ENCODE data around the gene IFNAR1.

The IFNAR1 gene

GRCh38 chr21:33299181-33299752 is 25.5 kb upstream of the IFNAR1 start:
- TF ChIP-seq EGR1 (IDR thresholded peaks at IDR 0.05) (no peak), CREB1 (IDR thresholded peaks at IDR 0.05; ENCODE audit: low read depth) (no peak), NFIC (IDR thresholded peaks at IDR 0.05) (no peak), ZBTB7A (IDR thresholded peaks at IDR 0.05; ENCODE audit: low read depth) (no peak), YY1 (IDR thresholded peaks at IDR 0.05; ENCODE audit: low read depth) (no peak), RAD21 (IDR thresholded peaks at IDR 0.05; ENCODE audit: low read depth) (no peak), REST (IDR thresholded peaks at IDR 0.05; ENCODE audit: low read depth) (no peak), TEAD4 (IDR thresholded peaks at IDR 0.05) (no peak), TCF12 (IDR thresholded peaks at IDR 0.05; ENCODE audit: low read depth) (no peak), EP300 (IDR thresholded peaks at IDR 0.05; ENCODE audit: borderline replicate concordance) (no peak), FOXM1 (IDR thresholded peaks at IDR 0.05; ENCODE audit: borderline replicate concordance, low read depth) (no peak), MAX (IDR thresholded peaks at IDR 0.05) (no peak), TAF1 (IDR thresholded peaks at IDR 0.05; ENCODE audit: low read depth) (no peak), CEBPB (IDR thresholded peaks at IDR 0.05) (no peak)
- TF ChIP-seq, protein P1, sequence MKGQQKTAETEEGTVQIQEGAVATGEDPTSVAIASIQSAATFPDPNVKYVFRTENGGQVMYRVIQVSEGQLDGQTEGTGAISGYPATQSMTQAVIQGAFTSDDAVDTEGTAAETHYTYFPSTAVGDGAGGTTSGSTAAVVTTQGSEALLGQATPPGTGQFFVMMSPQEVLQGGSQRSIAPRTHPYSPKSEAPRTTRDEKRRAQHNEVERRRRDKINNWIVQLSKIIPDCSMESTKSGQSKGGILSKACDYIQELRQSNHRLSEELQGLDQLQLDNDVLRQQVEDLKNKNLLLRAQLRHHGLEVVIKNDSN (IDR thresholded peaks at IDR 0.05) = no peak

- TF ChIP-seq NFIC (IDR thresholded peaks at IDR 0.05) (no peak), YY1 (IDR thresholded peaks at IDR 0.05; ENCODE audit: low read depth) (no peak), TCF12 (IDR thresholded peaks at IDR 0.05; ENCODE audit: low read depth) (no peak), CREB1 (IDR thresholded peaks at IDR 0.05; ENCODE audit: low read depth) (no peak), MAX (IDR thresholded peaks at IDR 0.05) (no peak), EP300 (IDR thresholded peaks at IDR 0.05; ENCODE audit: borderline replicate concordance) (no peak), CEBPB (IDR thresholded peaks at IDR 0.05) (no peak), TEAD4 (IDR thresholded peaks at IDR 0.05) (no peak), FOXM1 (IDR thresholded peaks at IDR 0.05; ENCODE audit: borderline replicate concordance, low read depth) (no peak), EGR1 (IDR thresholded peaks at IDR 0.05) (no peak), RAD21 (IDR thresholded peaks at IDR 0.05; ENCODE audit: low read depth) (no peak), REST (IDR thresholded peaks at IDR 0.05; ENCODE audit: low read depth) (no peak), ZBTB7A (IDR thresholded peaks at IDR 0.05; ENCODE audit: low read depth) (no peak), TAF1 (IDR thresholded peaks at IDR 0.05; ENCODE audit: low read depth) (no peak)
- TF ChIP-seq, protein P1 (IDR thresholded peaks at IDR 0.05) = no peak
Observed at GRCh38 chr21:33300701-33301631, 23.8 kb upstream of the IFNAR1 start.

DNA sequence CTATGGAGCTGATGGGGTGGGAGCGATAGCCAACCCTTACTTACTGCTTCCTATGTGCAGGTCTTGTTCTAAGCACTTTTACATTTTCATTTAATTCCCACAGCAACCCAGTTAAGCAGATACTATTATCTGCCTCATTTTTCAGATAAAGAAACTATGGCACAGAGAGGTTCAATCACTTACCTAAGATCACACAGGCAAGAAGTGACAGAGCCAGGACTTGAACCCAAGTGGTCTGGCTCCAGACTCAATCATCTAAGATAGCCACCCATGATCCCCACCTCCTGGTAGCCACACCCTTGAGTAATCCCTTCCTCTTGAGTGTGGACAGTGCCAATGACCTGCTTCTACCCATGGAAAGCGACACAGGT is 23.2 kb upstream of the IFNAR1 start:
- TF ChIP-seq TEAD4 (IDR thresholded peaks at IDR 0.05) (no peak), CREB1 (IDR thresholded peaks at IDR 0.05; ENCODE audit: low read depth) (no peak), FOXM1 (IDR thresholded peaks at IDR 0.05; ENCODE audit: borderline replicate concordance, low read depth) (no peak), CEBPB (IDR thresholded peaks at IDR 0.05) (no peak), ZBTB7A (IDR thresholded peaks at IDR 0.05; ENCODE audit: low read depth) (no peak), EGR1 (IDR thresholded peaks at IDR 0.05) (no peak), TAF1 (IDR thresholded peaks at IDR 0.05; ENCODE audit: low read depth) (no peak), RAD21 (IDR thresholded peaks at IDR 0.05; ENCODE audit: low read depth) (no peak), EP300 (IDR thresholded peaks at IDR 0.05; ENCODE audit: borderline replicate concordance) (no peak)

GRCh38 chr21:33302055-33302454 is 22.7 kb upstream of the IFNAR1 start:
- TF ChIP-seq TAF1 (IDR thresholded peaks at IDR 0.05; ENCODE audit: low read depth) (no peak), REST (IDR thresholded peaks at IDR 0.05; ENCODE audit: low read depth) (no peak), CREB1 (IDR thresholded peaks at IDR 0.05; ENCODE audit: low read depth) (no peak), TEAD4 (IDR thresholded peaks at IDR 0.05) (no peak), EGR1 (IDR thresholded peaks at IDR 0.05) (no peak), NFIC (IDR thresholded peaks at IDR 0.05) (no peak), MAX (IDR thresholded peaks at IDR 0.05) (no peak), ZBTB7A (IDR thresholded peaks at IDR 0.05; ENCODE audit: low read depth) (no peak), EP300 (IDR thresholded peaks at IDR 0.05; ENCODE audit: borderline replicate concordance) (no peak), FOXM1 (IDR thresholded peaks at IDR 0.05; ENCODE audit: borderline replicate concordance, low read depth) (no peak), YY1 (IDR thresholded peaks at IDR 0.05; ENCODE audit: low read depth) (no peak), CEBPB (IDR thresholded peaks at IDR 0.05) (no peak), TCF12 (IDR thresholded peaks at IDR 0.05; ENCODE audit: low read depth) (no peak), RAD21 (IDR thresholded peaks at IDR 0.05; ENCODE audit: low read depth) (no peak)
- TF ChIP-seq, protein P1 (IDR thresholded peaks at IDR 0.05) = no peak
